Stimulated activated CD8-positive, alpha-beta memory T cell treated with anti-CD3 and anti-CD28 coated beads, Interleukin-4, amount 100 ng/mL, for 24 hours (primary cell): ENCODE measurements around the gene AGAP1.

ENCODE experiments used
- DNase-seq: peaks from one replicate; pipeline ENCODE4 v3.0.0-alpha.2; 2020; ENCODE audit warnings: low read depth

Gene AGAP1

GRCh38 chr2:235639428-235639773 is 145.6 kb downstream of the AGAP1 start:
- DNase-seq = no peak

GRCh38 chr2:235639885-235640284 is 146.0 kb downstream of the AGAP1 start:
- no peak for DNase-seq

- no peak for DNase-seq
Observed at GRCh38 chr2:235640377-235640776, 146.5 kb downstream of the AGAP1 start.

GRCh38 chr2:235640926-235641723 is 147.3 kb downstream of the AGAP1 start:
- peak; percentile 2 for DNase-seq

GRCh38 chr2:235641956-235642355 is 148.1 kb downstream of the AGAP1 start:
- no peak for DNase-seq

GRCh38 chr2:235642446-235643098 is 148.7 kb downstream of the AGAP1 start:
- no peak for DNase-seq

GRCh38 chr2:235643680-235644511 is 150.1 kb downstream of the AGAP1 start:
- no peak for DNase-seq

GRCh38 chr2:235647264-235647663 is 153.4 kb downstream of the AGAP1 start:
- DNase-seq = no peak

GRCh38 chr2:235647877-235648276 is 154.0 kb downstream of the AGAP1 start:
- DNase-seq = no peak

GRCh38 chr2:235649418-235649817 is 155.6 kb downstream of the AGAP1 start:
- no peak for DNase-seq

GRCh38 chr2:235651643-235652042 is 157.8 kb downstream of the AGAP1 start:
- DNase-seq = no peak

- DNase-seq = no peak
Observed at GRCh38 chr2:235654103-235654813, 160.4 kb downstream of the AGAP1 start.

- no peak for DNase-seq
Observed at GRCh38 chr2:235658351-235659174, 164.7 kb downstream of the AGAP1 start.

- DNase-seq = no peak
Observed at GRCh38 chr2:235659767-235660322, 166.0 kb downstream of the AGAP1 start.

GRCh38 chr2:235660484-235661082 is 166.7 kb downstream of the AGAP1 start:
- no peak for DNase-seq

- DNase-seq = no peak
Observed at GRCh38 chr2:235661167-235661937, 167.5 kb downstream of the AGAP1 start.

GRCh38 chr2:235661952-235662351 is 168.1 kb downstream of the AGAP1 start:
- no peak for DNase-seq

GRCh38 chr2:235663875-235664274 is 170.0 kb downstream of the AGAP1 start:
- no peak for DNase-seq

GRCh38 chr2:235665661-235666212 is 171.9 kb downstream of the AGAP1 start:
- no peak for DNase-seq
